ENCODE measurements around the gene FMN1.

DNA sequence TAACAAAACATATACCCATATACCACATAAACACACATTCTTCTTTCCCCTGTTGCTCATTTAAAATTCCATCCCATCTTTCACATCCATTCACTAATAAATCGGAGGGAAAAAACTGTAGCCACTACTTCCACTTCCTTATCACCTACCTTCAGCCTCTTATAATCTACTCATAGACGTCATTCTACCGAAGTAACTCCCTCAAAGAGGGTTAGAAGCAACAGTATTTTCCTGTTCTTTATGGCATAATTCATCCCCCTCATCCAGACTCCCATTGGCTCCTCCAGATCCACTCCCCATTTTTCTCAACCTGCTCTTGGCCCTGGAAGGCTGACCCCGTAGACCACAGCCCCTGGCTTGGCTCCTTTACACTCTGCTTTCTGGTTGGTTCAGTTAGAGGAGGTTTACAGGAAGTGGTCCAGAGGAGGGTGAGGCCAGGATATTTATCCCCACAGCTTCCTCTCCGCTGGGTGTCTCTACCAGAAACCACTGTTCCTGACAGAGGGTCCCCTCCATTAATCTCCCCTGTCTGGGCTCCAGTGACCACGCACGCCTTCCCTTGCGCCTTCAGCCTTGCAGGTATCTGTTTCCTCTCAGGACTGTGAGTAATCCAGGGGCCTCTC is 46.3 kb downstream of the FMN1 start:
- TF ChIP-seq GATA3 (IDR thresholded peaks at IDR 0.05; ENCODE audit: low read depth, low read length) (no peak), GATA2 (IDR thresholded peaks at IDR 0.05; ENCODE audit: low read depth, low read length) (no peak)

Measured in SH-SY5Y (cell line).